ENCODE data around the gene HTT. TPM values are rescaled to one million over a fixed set of nuclear protein-coding genes. Genes with fewer than 3 reads are reported as not detected.

Gene HTT
- total and polyA plus RNA-seq, 10 of the 15 experiments (the other 5 are each of a cell fraction or from before 2014, with no cell fraction given) = 3.3 to 113 (median 43.3) TPM

DNA sequence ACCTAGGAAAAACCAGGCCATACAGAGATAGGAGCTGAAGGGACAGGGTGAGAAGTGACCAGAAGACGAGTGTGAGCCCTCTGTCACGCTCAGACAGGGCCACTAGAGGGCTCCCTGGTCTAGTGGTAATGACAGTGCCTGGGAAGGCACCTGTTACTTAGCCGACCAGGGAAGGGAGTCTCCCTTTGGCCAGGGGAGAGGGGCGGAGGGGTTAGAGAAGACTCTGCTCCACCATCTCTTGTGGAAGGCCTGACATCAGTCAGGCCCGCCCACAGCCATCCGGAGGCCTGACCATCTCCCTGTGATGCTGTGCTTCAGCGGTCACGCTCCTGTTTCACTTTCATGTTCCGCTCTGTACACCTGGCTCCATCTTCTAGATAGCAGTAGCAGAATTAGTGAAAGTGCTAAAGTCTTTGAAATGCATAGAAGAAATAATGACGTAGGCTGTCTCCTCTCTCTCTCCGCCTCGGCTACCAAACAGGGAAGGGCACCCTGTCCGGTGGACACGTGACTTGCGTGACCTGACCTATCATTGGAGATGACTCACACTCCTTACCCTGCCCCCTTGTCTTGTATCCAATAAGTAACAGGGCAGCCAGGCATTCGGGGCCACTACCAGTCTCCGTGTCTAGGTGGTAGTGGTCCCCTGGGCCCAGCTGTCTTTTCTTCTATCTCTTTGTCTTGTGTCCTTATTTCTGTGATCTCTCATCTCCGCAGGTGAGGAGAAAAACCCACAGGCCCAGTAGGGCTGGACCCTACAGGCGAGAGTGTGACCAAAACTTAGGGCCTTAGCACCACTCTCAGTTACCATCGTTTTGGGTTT lies 26.8 kb upstream of the HTT start (continued):
- TF ChIP-seq, protein P1, sequence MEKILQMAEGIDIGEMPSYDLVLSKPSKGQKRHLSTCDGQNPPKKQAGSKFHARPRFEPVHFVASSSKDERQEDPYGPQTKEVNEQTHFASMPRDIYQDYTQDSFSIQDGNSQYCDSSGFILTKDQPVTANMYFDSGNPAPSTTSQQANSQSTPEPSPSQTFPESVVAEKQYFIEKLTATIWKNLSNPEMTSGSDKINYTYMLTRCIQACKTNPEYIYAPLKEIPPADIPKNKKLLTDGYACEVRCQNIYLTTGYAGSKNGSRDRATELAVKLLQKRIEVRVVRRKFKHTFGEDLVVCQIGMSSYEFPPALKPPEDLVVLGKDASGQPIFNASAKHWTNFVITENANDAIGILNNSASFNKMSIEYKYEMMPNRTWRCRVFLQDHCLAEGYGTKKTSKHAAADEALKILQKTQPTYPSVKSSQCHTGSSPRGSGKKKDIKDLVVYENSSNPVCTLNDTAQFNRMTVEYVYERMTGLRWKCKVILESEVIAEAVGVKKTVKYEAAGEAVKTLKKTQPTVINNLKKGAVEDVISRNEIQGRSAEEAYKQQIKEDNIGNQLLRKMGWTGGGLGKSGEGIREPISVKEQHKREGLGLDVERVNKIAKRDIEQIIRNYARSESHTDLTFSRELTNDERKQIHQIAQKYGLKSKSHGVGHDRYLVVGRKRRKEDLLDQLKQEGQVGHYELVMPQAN (conservative IDR thresholded peaks at IDR 0.05) = peak; percentile 24; the same call in 1 of the 2 replicates
- TF ChIP-seq ZSCAN29 (IDR thresholded peaks at IDR 0.05) (no peak; the same call in 1 of the 2 replicates), TCF12 (IDR thresholded peaks at IDR 0.05; ENCODE audit: low read depth, low read length) (peak; percentile 95), HCFC1 (IDR thresholded peaks at IDR 0.05; ENCODE audit: low read length) (0 out of 2 replicates have a peak, but pooled peaks have one; percentile 13), YY1 (IDR thresholded peaks at IDR 0.05; ENCODE audit: low read depth, low read length) (peak; percentile 62), CREB1 (IDR thresholded peaks at IDR 0.05; ENCODE audit: low read depth) (no peak), FOXK2 (IDR thresholded peaks at IDR 0.05) (peak; percentile 49; the same call in 1 of the 2 replicates), ZNF274 (IDR thresholded peaks at IDR 0.05; ENCODE audit: insufficient read depth, insufficient read length) (no peak), MTA2 (IDR thresholded peaks at IDR 0.05; ENCODE audit: low read depth) (peak; percentile 81), PAX8 (IDR thresholded peaks at IDR 0.05) (no peak), ZNF24 (IDR thresholded peaks at IDR 0.05) (no peak), SUZ12 (IDR thresholded peaks at IDR 0.05; ENCODE audit: unreplicated experiment) (no peak), EP300 (IDR thresholded peaks at IDR 0.05; ENCODE audit: borderline replicate concordance in 1 of 2, control insufficient read depth in 1 of 2, low read depth in 2 of 2, low read length in 2 of 2) (peak in 1 of 2 experiments; percentile 71; a peak in 3 of 4 replicates), CEBPB (IDR thresholded peaks at IDR 0.05; ENCODE audit: borderline replicate concordance in 1 of 2, low read depth in 2 of 2, low read length in 2 of 2) (no peak)
- TF ChIP-seq, protein P2, sequence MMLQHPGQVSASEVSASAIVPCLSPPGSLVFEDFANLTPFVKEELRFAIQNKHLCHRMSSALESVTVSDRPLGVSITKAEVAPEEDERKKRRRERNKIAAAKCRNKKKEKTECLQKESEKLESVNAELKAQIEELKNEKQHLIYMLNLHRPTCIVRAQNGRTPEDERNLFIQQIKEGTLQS (IDR thresholded peaks at IDR 0.05; ENCODE audit: borderline replicate concordance, extremely low read depth, low read depth, low read length) = peak; percentile 64; the same call in 1 of the 2 replicates
- TF ChIP-seq, protein P3, sequence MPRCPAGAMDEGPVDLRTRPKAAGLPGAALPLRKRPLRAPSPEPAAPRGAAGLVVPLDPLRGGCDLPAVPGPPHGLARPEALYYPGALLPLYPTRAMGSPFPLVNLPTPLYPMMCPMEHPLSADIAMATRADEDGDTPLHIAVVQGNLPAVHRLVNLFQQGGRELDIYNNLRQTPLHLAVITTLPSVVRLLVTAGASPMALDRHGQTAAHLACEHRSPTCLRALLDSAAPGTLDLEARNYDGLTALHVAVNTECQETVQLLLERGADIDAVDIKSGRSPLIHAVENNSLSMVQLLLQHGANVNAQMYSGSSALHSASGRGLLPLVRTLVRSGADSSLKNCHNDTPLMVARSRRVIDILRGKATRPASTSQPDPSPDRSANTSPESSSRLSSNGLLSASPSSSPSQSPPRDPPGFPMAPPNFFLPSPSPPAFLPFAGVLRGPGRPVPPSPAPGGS (IDR thresholded peaks at IDR 0.05; ENCODE audit: borderline replicate concordance, insufficient read depth, low read depth, low read length, poor library complexity, severe bottlenecking) = peak; percentile 17
- TF ChIP-seq, protein P4, sequence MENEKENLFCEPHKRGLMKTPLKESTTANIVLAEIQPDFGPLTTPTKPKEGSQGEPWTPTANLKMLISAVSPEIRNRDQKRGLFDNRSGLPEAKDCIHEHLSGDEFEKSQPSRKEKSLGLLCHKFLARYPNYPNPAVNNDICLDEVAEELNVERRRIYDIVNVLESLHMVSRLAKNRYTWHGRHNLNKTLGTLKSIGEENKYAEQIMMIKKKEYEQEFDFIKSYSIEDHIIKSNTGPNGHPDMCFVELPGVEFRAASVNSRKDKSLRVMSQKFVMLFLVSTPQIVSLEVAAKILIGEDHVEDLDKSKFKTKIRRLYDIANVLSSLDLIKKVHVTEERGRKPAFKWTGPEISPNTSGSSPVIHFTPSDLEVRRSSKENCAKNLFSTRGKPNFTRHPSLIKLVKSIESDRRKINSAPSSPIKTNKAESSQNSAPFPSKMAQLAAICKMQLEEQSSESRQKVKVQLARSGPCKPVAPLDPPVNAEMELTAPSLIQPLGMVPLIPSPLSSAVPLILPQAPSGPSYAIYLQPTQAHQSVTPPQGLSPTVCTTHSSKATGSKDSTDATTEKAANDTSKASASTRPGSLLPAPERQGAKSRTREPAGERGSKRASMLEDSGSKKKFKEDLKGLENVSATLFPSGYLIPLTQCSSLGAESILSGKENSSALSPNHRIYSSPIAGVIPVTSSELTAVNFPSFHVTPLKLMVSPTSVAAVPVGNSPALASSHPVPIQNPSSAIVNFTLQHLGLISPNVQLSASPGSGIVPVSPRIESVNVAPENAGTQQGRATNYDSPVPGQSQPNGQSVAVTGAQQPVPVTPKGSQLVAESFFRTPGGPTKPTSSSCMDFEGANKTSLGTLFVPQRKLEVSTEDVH (IDR thresholded peaks at IDR 0.05; ENCODE audit: low read depth, partially characterized antibody) = no peak
- TF ChIP-seq, protein P5, sequence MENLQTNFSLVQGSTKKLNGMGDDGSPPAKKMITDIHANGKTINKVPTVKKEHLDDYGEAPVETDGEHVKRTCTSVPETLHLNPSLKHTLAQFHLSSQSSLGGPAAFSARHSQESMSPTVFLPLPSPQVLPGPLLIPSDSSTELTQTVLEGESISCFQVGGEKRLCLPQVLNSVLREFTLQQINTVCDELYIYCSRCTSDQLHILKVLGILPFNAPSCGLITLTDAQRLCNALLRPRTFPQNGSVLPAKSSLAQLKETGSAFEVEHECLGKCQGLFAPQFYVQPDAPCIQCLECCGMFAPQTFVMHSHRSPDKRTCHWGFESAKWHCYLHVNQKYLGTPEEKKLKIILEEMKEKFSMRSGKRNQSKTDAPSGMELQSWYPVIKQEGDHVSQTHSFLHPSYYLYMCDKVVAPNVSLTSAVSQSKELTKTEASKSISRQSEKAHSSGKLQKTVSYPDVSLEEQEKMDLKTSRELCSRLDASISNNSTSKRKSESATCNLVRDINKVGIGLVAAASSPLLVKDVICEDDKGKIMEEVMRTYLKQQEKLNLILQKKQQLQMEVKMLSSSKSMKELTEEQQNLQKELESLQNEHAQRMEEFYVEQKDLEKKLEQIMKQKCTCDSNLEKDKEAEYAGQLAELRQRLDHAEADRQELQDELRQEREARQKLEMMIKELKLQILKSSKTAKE (IDR thresholded peaks at IDR 0.05; ENCODE audit: low read depth, poor library complexity, severe bottlenecking) = peak; percentile 85

All from GM12878 (cell line).